ENCODE measurements around the gene CNTNAP5. TPM values are rescaled to one million over a fixed set of nuclear protein-coding genes. Genes with fewer than 3 reads are reported as not detected.

CNTNAP5 gene
- total and polyA plus RNA-seq, 2 of the 13 experiments (the other 11 are each of a cell fraction or from before 2014, with no cell fraction given): not detected

DNA sequence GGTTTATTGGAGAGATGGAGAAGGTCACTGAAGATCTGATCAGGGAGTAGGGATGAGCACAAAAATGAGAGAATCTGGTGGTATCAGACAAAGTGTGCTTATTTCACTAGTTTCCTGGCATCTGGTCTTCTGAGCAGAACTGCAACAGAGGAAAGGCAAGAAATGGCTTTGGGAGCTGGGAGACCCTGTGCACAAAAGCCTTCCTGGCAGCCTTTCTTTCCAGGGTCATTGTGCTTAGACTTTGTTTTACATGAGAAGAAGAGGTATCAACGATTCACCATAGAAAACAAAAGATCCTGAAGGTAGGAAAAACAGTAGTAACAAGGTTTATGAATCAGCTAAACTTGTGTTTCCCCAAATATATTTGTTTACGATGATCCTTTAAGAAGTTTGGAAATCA lies 162.9 kb downstream of the CNTNAP5 start:
- FAIRE-seq: no peak
- Histone ChIP-seq H3K4me3 (replicated peaks in 1 of 3; ENCODE audit: insufficient read depth in 1 of 3, low read depth in 2 of 3, low read length in 3 of 3) (no peak overlapping the region), H3K9ac (ENCODE audit: insufficient read depth, low read depth, low read length) (no peak overlapping the region), H3K9me3 (ENCODE audit: low read length) (no peaks in the 10 kb centered on the region), H2AFZ (ENCODE audit: low read length) (no peak overlapping the region), H4K20me1 (ENCODE audit: insufficient read depth, low read length) (no peaks in the 10 kb centered on the region), H3K4me2 (ENCODE audit: low read depth, low read length) (no peak overlapping the region), H3K79me2 (ENCODE audit: insufficient read depth, low read length) (no peaks in the 10 kb centered on the region), H3K4me1 (ENCODE audit: insufficient read depth, low read length) (no peaks in the 10 kb centered on the region), H3K36me3 (replicated peaks in 1 of 2; ENCODE audit: control insufficient read depth in 1 of 2, insufficient read depth in 2 of 2, low read length in 2 of 2) (no peaks in the 10 kb centered on the region), H3K27ac (ENCODE audit: extremely low read length, insufficient read depth, low read length) (no peak overlapping the region), H3K27me3 (ENCODE audit: control insufficient read depth in 1 of 2, insufficient read depth in 2 of 2, low read length in 2 of 2) (no peaks in the 10 kb centered on the region)
- intact Hi-C loops (cut with micrococcal nuclease; ENCODE audit: unreplicated experiment) (no loop called here), in situ Hi-C loops (cut with HindIII; ENCODE audit: extremely low pct_ligation_motif_present, low pct_unique_long_range_greater_than_20kb) (no loop called here)
- POLR2A ChIA-PET: no interaction called here
- no peak for DNase-seq (ENCODE audit: low spot score)
- CTCF ChIA-PET (ENCODE audit: low intra/inter-chr PET ratio, low total read pairs): no interaction called here
- ATAC-seq: no peak
- 1% methylated on average over 2 of the region's 2 CpGs for WGBS (ENCODE audit: low lambda C conversion rate)
- no TSS peak for BruUV-seq (replicated peaks)
- TF ChIP-seq ZNF275 (CRISPR knock-in tag; IDR thresholded peaks at IDR 0.05; ENCODE audit: borderline replicate concordance): no peak
- TF ChIP-seq PREB (CRISPR knock-in tag; IDR thresholded peaks at IDR 0.05): no peak
- TF ChIP-seq ZNF484 (CRISPR knock-in tag; IDR thresholded peaks at IDR 0.05; ENCODE audit: borderline replicate concordance, low read depth): no peak
- no peak for TF ChIP-seq CC2D1A (CRISPR knock-in tag; IDR thresholded peaks at IDR 0.05)
- no peak for TF ChIP-seq HMG20B (CRISPR knock-in tag; conservative IDR thresholded peaks at IDR 0.05)
- TF ChIP-seq AGO1 (IDR thresholded peaks at IDR 0.05; ENCODE audit: low read depth, low read length, poor library complexity, severe bottlenecking): no peak
- no peak for TF ChIP-seq ZNF781 (CRISPR knock-in tag; IDR thresholded peaks at IDR 0.05; ENCODE audit: borderline replicate concordance, not compliant biosample characterization)
- TF ChIP-seq, protein P1, sequence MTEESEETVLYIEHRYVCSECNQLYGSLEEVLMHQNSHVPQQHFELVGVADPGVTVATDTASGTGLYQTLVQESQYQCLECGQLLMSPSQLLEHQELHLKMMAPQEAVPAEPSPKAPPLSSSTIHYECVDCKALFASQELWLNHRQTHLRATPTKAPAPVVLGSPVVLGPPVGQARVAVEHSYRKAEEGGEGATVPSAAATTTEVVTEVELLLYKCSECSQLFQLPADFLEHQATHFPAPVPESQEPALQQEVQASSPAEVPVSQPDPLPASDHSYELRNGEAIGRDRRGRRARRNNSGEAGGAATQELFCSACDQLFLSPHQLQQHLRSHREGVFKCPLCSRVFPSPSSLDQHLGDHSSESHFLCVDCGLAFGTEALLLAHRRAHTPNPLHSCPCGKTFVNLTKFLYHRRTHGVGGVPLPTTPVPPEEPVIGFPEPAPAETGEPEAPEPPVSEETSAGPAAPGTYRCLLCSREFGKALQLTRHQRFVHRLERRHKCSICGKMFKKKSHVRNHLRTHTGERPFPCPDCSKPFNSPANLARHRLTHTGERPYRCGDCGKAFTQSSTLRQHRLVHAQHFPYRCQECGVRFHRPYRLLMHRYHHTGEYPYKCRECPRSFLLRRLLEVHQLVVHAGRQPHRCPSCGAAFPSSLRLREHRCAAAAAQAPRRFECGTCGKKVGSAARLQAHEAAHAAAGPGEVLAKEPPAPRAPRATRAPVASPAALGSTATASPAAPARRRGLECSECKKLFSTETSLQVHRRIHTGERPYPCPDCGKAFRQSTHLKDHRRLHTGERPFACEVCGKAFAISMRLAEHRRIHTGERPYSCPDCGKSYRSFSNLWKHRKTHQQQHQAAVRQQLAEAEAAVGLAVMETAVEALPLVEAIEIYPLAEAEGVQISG (CRISPR knock-in tag; IDR thresholded peaks at IDR 0.05): no peak
- no peak for TF ChIP-seq MTF1 (CRISPR knock-in tag; IDR thresholded peaks at IDR 0.05)
- no peak for TF ChIP-seq ZNF747 (CRISPR knock-in tag; IDR thresholded peaks at IDR 0.05; ENCODE audit: borderline replicate concordance)
- no peak for TF ChIP-seq MIER3 (CRISPR knock-in tag; IDR thresholded peaks at IDR 0.05; ENCODE audit: borderline replicate concordance)
- TF ChIP-seq ZNF75D (CRISPR knock-in tag; IDR thresholded peaks at IDR 0.05; ENCODE audit: borderline replicate concordance): no peak
- no peak for TF ChIP-seq NPAS2 (CRISPR knock-in tag; IDR thresholded peaks at IDR 0.05; ENCODE audit: borderline replicate concordance)
- TF ChIP-seq, protein P2, sequence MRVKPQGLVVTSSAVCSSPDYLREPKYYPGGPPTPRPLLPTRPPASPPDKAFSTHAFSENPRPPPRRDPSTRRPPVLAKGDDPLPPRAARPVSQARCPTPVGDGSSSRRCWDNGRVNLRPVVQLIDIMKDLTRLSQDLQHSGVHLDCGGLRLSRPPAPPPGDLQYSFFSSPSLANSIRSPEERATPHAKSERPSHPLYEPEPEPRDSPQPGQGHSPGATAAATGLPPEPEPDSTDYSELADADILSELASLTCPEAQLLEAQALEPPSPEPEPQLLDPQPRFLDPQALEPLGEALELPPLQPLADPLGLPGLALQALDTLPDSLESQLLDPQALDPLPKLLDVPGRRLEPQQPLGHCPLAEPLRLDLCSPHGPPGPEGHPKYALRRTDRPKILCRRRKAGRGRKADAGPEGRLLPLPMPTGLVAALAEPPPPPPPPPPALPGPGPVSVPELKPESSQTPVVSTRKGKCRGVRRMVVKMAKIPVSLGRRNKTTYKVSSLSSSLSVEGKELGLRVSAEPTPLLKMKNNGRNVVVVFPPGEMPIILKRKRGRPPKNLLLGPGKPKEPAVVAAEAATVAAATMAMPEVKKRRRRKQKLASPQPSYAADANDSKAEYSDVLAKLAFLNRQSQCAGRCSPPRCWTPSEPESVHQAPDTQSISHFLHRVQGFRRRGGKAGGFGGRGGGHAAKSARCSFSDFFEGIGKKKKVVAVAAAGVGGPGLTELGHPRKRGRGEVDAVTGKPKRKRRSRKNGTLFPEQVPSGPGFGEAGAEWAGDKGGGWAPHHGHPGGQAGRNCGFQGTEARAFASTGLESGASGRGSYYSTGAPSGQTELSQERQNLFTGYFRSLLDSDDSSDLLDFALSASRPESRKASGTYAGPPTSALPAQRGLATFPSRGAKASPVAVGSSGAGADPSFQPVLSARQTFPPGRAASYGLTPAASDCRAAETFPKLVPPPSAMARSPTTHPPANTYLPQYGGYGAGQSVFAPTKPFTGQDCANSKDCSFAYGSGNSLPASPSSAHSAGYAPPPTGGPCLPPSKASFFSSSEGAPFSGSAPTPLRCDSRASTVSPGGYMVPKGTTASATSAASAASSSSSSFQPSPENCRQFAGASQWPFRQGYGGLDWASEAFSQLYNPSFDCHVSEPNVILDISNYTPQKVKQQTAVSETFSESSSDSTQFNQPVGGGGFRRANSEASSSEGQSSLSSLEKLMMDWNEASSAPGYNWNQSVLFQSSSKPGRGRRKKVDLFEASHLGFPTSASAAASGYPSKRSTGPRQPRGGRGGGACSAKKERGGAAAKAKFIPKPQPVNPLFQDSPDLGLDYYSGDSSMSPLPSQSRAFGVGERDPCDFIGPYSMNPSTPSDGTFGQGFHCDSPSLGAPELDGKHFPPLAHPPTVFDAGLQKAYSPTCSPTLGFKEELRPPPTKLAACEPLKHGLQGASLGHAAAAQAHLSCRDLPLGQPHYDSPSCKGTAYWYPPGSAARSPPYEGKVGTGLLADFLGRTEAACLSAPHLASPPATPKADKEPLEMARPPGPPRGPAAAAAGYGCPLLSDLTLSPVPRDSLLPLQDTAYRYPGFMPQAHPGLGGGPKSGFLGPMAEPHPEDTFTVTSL (CRISPR knock-in tag; IDR thresholded peaks at IDR 0.05; ENCODE audit: borderline replicate concordance): no peak
